ENCODE data around the gene PARP8. TPM values are rescaled to one million over a fixed set of nuclear protein-coding genes. Genes with fewer than 3 reads are reported as not detected.

The PARP8 gene
- total and polyA plus RNA-seq, 2 of the 8 experiments (the other 6 are each of a cell fraction or from before 2014, with no cell fraction given): 16.6 to 30.6 TPM

DNA sequence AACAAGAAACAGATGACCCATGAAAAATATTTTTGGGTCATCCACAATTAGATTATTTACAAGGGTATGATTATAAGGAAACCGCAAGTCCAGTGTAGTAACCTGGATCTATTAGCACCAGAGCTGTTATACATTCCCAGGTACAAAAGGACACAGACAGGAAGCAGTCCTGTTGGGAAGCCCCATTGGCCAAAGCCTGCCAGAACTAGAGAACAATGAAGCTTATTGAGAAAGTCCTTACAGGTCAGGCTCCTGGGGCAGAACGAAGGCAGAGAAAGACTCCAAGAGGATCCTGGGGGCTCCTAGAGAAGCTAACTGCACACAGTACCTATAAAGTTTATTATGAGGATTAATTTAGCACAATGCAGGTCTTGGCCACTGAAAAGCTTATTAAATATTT, 169.9 kb downstream of the PARP8 start:
- H2BK15ac ChIP-seq (ENCODE audit: low read length): no peak overlapping the region
- 92% methylated on average over 2 of the region's 2 CpGs; no CpG with 5 or more reads in 1 of the 2 experiments for WGBS, 2 experiments (ENCODE audit: extremely low coverage in 1 of 2, insufficient coverage in 1 of 2, insufficient read length in 1 of 2, insufficient replicate concordance in 2 of 2, low coverage in 1 of 2, low lambda C conversion rate in 2 of 2, missing lambda C conversion rate in 1 of 2)

More for the DNA sequence above, 169.9 kb downstream of the PARP8 start:
- no peak overlapping the region for H3K27ac ChIP-seq (ENCODE audit: low read depth, low read length)
- no peak overlapping the region for H3K56ac ChIP-seq (replicated peaks; ENCODE audit: insufficient read length, low read depth, low read length)
- H3K4me2 ChIP-seq (ENCODE audit: insufficient read depth in 1 of 2, low read depth in 2 of 2, low read length in 2 of 2): no peak overlapping the region
- H3K18ac ChIP-seq (ENCODE audit: extremely low read depth, low read length): no peak overlapping the region
- no peak overlapping the region for H2BK5ac ChIP-seq (ENCODE audit: low read depth, low read length)
- H3K79me2 ChIP-seq (ENCODE audit: control insufficient read depth in 1 of 2, insufficient read depth in 2 of 2, low read length in 2 of 2): no peaks in the 10 kb centered on the region
- no peak overlapping the region for H3K23ac ChIP-seq (ENCODE audit: insufficient read length)
- FAIRE-seq: no peak
- peaks cover 0 to 3% (median 0%) of the 10 kb centered on the region in 4 experiments; a peak in 1 of 7 replicates for H3K27me3 ChIP-seq (replicated peaks in 1 of 4; ENCODE audit: control insufficient read depth in 3 of 4, extremely low read depth in 1 of 4, insufficient read depth in 3 of 4, low read length in 3 of 4)
- H4K20me1 ChIP-seq (replicated peaks in 1 of 2; ENCODE audit: control insufficient read depth in 1 of 2, insufficient read depth in 2 of 2, low read length in 2 of 2): no peaks in the 10 kb centered on the region
- H3K79me1 ChIP-seq (ENCODE audit: low read depth, low read length): no peaks in the 10 kb centered on the region
- H2BK20ac ChIP-seq (ENCODE audit: low read length): no peak overlapping the region
- H3K14ac ChIP-seq (ENCODE audit: insufficient read length): no peak overlapping the region
- POLR2A ChIA-PET (ENCODE audit: partially characterized antibody): interaction anchor here (0.6 to 1.1 kb wide), 2 partner anchors 72 to 198 kb away, joined by 3 read pairs; no protein-coding TSS in a partner anchor
- no peak overlapping the region for H4K5ac ChIP-seq (ENCODE audit: insufficient read length, low read depth, low read length)
- no peak overlapping the region for H4K91ac ChIP-seq (replicated peaks; ENCODE audit: insufficient read length, low read length)
- H2AK5ac ChIP-seq (ENCODE audit: low read depth, low read length): no peak overlapping the region
- no peaks in the 10 kb centered on the region for H3K9me3 ChIP-seq (ENCODE audit: insufficient read depth in 2 of 2, low read depth in 1 of 2, low read length in 1 of 2)
- H3K4me3 ChIP-seq (ENCODE audit: extremely low read depth in 1 of 4, insufficient read depth in 2 of 4, low read depth in 3 of 4, low read length in 4 of 4): no peak overlapping the region
- H4K8ac ChIP-seq (ENCODE audit: extremely low read depth, insufficient read depth, low read length): no peak overlapping the region
- H2AFZ ChIP-seq (ENCODE audit: low read length): no peak overlapping the region
- H3K9ac ChIP-seq (replicated peaks in 1 of 4; ENCODE audit: extremely low read depth in 1 of 4, low read depth in 3 of 4, low read length in 3 of 4): no peak overlapping the region
- DNase-seq (ENCODE audit: low read depth in 1 of 2, low spot score in 2 of 2): no peak
- no peaks in the 10 kb centered on the region for H3K4me1 ChIP-seq (replicated peaks in 1 of 4; ENCODE audit: control insufficient read depth in 3 of 4, insufficient read depth in 4 of 4, low read length in 3 of 4)
- no peak overlapping the region for H2BK12ac ChIP-seq (ENCODE audit: low read depth, low read length)
- TF ChIP-seq BCL11A (IDR thresholded peaks at IDR 0.05; ENCODE audit: low read depth in 2 of 2, low read length in 2 of 2) (no peak), HDAC2 (IDR thresholded peaks at IDR 0.05; ENCODE audit: borderline replicate concordance in 1 of 2, low read depth in 2 of 2, low read length in 2 of 2) (no peak), NRF1 (IDR thresholded peaks at IDR 0.05; ENCODE audit: low read depth, low read length) (no peak), POLR2AphosphoS5 (IDR thresholded peaks at IDR 0.05; ENCODE audit: low read depth, low read length) (no peak), GTF2F1 (IDR thresholded peaks at IDR 0.05; ENCODE audit: borderline replicate concordance, low read depth, low read length) (no peak), NANOG (IDR thresholded peaks at IDR 0.05; ENCODE audit: insufficient read depth, low read depth, low read length, poor library complexity, severe bottlenecking) (no peak), POU5F1 (IDR thresholded peaks at IDR 0.05; ENCODE audit: low read depth, low read length) (no peak), POLR2A (IDR thresholded peaks at IDR 0.05; ENCODE audit: control extremely low read depth in 1 of 2, low read depth in 2 of 2, low read length in 2 of 2) (no peak), MAFK (IDR thresholded peaks at IDR 0.05; ENCODE audit: low read depth, low read length) (no peak)
- TF ChIP-seq, protein P1, sequence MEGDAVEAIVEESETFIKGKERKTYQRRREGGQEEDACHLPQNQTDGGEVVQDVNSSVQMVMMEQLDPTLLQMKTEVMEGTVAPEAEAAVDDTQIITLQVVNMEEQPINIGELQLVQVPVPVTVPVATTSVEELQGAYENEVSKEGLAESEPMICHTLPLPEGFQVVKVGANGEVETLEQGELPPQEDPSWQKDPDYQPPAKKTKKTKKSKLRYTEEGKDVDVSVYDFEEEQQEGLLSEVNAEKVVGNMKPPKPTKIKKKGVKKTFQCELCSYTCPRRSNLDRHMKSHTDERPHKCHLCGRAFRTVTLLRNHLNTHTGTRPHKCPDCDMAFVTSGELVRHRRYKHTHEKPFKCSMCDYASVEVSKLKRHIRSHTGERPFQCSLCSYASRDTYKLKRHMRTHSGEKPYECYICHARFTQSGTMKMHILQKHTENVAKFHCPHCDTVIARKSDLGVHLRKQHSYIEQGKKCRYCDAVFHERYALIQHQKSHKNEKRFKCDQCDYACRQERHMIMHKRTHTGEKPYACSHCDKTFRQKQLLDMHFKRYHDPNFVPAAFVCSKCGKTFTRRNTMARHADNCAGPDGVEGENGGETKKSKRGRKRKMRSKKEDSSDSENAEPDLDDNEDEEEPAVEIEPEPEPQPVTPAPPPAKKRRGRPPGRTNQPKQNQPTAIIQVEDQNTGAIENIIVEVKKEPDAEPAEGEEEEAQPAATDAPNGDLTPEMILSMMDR (IDR thresholded peaks at IDR 0.05; ENCODE audit: control extremely low read depth in 1 of 3, insufficient read depth in 1 of 3, low read depth in 1 of 3, low read length in 3 of 3): no peak
- H3K23me2 ChIP-seq (ENCODE audit: low read depth, low read length): no peaks in the 10 kb centered on the region
- no peaks in the 10 kb centered on the region; a peak in 1 of 8 replicates for H3K36me3 ChIP-seq (ENCODE audit: control insufficient read depth in 2 of 4, insufficient read depth in 4 of 4, low read length in 3 of 4)
- no peak overlapping the region for H2BK120ac ChIP-seq (replicated peaks; ENCODE audit: low read depth, low read length)
- CTCF ChIA-PET (ENCODE audit: partially characterized antibody): no interaction called here
- no peak overlapping the region for H3K4ac ChIP-seq (replicated peaks; ENCODE audit: insufficient read length, low read depth, low read length)

Data from H1 (cell line).